ENCODE results near the gene CT47C1.
"Not testable (repeated sequence)": the region's sequence is repeated elsewhere in the genome, so short reads cannot be mapped to it uniquely, and the experiment has no call there.

The CT47C1 gene

GRCh38 chrX:119072744-119073143 is at the start of gene CT47C1:
TSS of gene CT47C1 (plus strand) at chrX:119072993. CDS start at chrX:119073226, 233 bp downstream.
- DNase-seq: no peak

GRCh38 chrX:119025900-119026299 is 46.9 kb upstream of the CT47C1 start:
- no peak for DNase-seq

- not testable (repeated sequence) for DNase-seq
These were observed 46.4 kb upstream of the CT47C1 start for GRCh38 chrX:119026344-119026743.

GRCh38 chrX:119027960-119028732 is 44.6 kb upstream of the CT47C1 start:
- DNase-seq: not testable (repeated sequence)

GRCh38 chrX:119028733-119029330 is 44.0 kb upstream of the CT47C1 start:
- no peak for DNase-seq

GRCh38 chrX:119029656-119030055 is 43.1 kb upstream of the CT47C1 start:
- DNase-seq: not testable (repeated sequence)

- DNase-seq: no peak
These were observed 41.8 kb upstream of the CT47C1 start for GRCh38 chrX:119030990-119031389.

- DNase-seq: no peak
These were observed 36.4 kb upstream of the CT47C1 start for GRCh38 chrX:119036107-119037029.

GRCh38 chrX:119040432-119040831 is 32.4 kb upstream of the CT47C1 start:
- no peak for DNase-seq

- no peak for DNase-seq
These were observed 31.6 kb upstream of the CT47C1 start for GRCh38 chrX:119041175-119041574.

- DNase-seq: no peak
These were observed 30.8 kb upstream of the CT47C1 start for GRCh38 chrX:119042040-119042439.

- no peak for DNase-seq
These were observed 29.8 kb upstream of the CT47C1 start for GRCh38 chrX:119042996-119043395.

- no peak for DNase-seq
These were observed 26.9 kb upstream of the CT47C1 start for GRCh38 chrX:119045884-119046283.

GRCh38 chrX:119055687-119056086 is 17.1 kb upstream of the CT47C1 start:
- DNase-seq: no peak

GRCh38 chrX:119062750-119063374 is 9.9 kb upstream of the CT47C1 start:
- DNase-seq: no peak

- no peak for DNase-seq
These were observed 9.4 kb upstream of the CT47C1 start for GRCh38 chrX:119063428-119063827.

GRCh38 chrX:119067023-119067739 is 5.6 kb upstream of the CT47C1 start:
- DNase-seq: no peak

GRCh38 chrX:119069128-119069527 is 3.7 kb upstream of the CT47C1 start:
- DNase-seq: no peak

- DNase-seq: no peak
These were observed 3.0 kb upstream of the CT47C1 start for GRCh38 chrX:119069762-119070161.

- no peak for DNase-seq
These were observed 1.4 kb upstream of the CT47C1 start for GRCh38 chrX:119071381-119071780.

- DNase-seq: no peak
These were observed 560 bp downstream of the CT47C1 start for GRCh38 chrX:119073200-119073905.

GRCh38 chrX:119073911-119074310 is 1.1 kb downstream of the CT47C1 start:
- no peak for DNase-seq
